OCI-LY1 (cell line): ENCODE data around the gene FBXO36.

Source experiments
- EZH2 ChIP-seq: fragments of 200-600 bp; sonication (generic), shearing (Covaris generic); IDR thresholded peaks from 2 replicates; pipeline ENCODE4 v1.8.0; 2017; ENCODE audit warnings: borderline replicate concordance, mixed run types, mild to moderate bottlenecking, antibody characterized with exemption, low read length, moderate library complexity, mixed read lengths
- TF ChIP-seq, protein P1 (sequence below): fragments of 200-600 bp; sonication (generic), shearing (Covaris generic); IDR thresholded peaks from 2 replicates; pipeline ENCODE4 v1.5.1; 2017; ENCODE audit warnings: mild to moderate bottlenecking, antibody characterized with exemption, low read length, moderate library complexity, mixed read lengths

DNA sequence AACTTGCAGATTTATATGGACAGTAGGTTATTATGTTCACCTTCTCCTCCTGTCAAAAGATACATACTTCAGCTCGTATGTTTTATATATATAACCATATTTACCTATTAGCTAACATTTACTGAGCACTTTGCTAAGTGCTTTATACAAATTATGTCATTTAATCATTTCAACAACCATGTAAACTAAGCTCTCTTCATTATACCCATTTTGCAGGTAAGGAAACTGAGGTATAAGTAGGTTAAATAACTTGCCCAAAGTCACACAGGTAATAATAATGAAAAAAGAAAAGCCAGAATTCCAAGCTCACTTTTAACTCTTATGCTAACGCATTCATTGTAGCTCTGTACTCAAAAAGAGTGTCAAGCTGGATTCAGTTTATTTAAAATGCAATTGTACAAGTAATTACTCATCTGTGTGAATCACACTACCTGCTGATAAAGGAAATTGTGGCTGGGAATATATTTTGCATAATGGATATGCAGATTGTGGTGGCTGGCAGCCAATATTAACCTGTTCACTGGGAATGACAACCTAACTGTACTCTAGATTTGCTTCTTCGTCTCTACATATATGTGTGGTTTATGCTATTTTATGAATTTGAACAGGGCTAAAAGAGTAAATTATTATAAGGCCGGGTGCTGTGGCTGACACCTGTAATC lies 125.8 kb downstream of the FBXO36 start:
- no peak for TF ChIP-seq EZH2
- TF ChIP-seq, protein P1, sequence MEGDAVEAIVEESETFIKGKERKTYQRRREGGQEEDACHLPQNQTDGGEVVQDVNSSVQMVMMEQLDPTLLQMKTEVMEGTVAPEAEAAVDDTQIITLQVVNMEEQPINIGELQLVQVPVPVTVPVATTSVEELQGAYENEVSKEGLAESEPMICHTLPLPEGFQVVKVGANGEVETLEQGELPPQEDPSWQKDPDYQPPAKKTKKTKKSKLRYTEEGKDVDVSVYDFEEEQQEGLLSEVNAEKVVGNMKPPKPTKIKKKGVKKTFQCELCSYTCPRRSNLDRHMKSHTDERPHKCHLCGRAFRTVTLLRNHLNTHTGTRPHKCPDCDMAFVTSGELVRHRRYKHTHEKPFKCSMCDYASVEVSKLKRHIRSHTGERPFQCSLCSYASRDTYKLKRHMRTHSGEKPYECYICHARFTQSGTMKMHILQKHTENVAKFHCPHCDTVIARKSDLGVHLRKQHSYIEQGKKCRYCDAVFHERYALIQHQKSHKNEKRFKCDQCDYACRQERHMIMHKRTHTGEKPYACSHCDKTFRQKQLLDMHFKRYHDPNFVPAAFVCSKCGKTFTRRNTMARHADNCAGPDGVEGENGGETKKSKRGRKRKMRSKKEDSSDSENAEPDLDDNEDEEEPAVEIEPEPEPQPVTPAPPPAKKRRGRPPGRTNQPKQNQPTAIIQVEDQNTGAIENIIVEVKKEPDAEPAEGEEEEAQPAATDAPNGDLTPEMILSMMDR = no peak
